GM21390 (cell line): ENCODE data around the gene SDCCAG8.

Experiments used
- ATAC-seq: cut with Tn5 transposase; IDR thresholded peaks from one replicate; pipeline ENCODE4 v1.9.1; 2021; ENCODE audit not compliant: unreplicated experiment

SDCCAG8 gene

GRCh38 chr1:243254233-243254926, 1.5 kb upstream of the SDCCAG8 start:
- peak; percentile 17 for ATAC-seq

DNA sequence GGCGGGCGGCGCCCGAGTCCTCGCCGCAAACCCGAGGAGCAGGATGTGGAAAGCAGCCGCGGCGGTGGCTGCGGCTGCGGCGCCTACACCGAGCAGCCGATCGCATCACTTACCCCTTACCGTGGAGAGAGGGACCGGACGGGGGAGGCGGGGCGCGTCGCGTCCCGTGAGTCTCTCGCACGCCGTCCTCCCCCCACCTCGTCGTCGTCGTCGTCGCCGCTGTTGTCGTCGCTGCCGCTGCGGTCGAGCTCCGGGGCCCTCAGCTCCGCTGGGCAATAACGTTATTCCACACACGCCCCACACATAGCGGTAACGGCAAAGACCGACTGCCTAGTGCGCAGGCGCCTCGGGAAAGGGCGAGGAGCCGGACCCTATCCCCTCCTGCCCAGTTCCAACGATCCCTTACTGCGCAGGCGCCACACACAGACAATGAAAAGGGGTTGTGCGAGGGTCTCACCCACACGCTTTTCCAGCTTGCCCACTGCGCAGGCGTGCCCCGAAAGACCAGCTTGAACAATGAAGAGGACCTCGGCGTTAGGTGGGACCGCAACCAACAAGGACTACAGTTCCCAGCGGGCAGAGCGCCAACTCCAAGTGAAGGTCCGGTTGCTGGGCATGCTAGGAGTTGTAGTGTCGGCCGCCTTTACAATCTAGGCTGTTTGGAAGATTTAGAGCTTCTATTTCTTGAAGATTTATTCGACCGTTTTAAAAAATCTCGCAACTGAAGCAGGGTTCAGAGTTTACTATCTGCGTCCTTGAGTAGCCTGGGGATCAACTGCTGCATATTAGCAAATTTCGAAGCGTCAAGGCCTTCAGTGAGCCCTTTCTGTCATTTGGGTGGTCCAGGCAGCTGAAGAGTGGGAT, 682 bp upstream of the SDCCAG8 start, which contains the start of gene CEP170:
Gene CEP170, minus strand, starts transcription at position 355 of the 864 bp plus-strand sequence. CDS start 30,001 bp downstream, outside the sequence.
- ATAC-seq = peak; percentile 45

DNA sequence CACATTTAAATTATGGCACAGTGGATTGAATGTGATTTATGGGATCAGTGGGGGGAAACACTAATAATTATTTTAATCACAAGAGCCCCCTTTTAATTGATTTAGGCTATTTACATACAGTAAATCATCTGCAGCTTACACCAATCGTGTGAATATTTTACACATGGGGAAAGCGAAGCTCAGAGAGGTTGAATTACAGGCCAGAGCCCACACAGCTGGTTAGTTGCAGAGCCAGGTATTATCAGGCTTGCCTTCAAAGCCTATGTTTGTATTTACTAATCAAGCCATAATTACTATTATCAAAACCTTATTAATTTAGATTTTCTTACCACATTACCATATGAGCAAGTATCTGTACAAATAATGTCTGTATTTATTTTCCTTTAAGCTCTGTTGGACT, 749 bp downstream of the SDCCAG8 start:
- no peak for ATAC-seq

GRCh38 chr1:243257189-243257588, 1.3 kb downstream of the SDCCAG8 start:
- ATAC-seq = no peak

- no peak for ATAC-seq
Observed at GRCh38 chr1:243258731-243259130, 2.9 kb downstream of the SDCCAG8 start.

DNA sequence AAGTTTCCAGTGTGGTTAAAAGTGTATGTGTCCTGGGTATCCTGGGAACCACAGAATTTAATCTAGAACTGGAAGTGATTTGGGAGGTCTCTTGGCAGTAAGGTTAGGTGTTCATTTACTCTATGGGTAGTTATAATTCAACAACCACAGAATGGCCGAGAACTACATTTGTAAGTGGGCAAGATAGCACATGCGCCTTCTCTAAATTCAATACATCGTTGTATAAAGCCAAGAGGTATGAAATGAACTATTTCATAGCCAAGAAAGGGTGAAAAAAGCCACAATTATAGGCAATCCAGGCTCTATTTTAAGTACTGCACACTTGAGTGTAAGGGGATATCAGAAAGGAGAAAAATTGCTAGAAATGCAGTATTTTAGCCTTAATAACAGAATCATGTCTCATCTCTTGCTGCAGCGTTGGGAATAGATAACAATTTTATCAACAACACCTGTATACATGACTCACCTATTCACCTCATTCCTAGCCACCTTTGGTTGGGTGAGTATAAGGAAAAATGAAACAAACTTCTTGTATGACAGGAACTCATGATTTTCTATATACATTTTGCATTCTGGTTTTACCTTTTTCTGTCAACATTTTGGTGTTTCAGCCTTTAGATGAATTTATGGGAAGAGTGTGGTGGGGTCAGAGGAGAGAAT, 4.5 kb downstream of the SDCCAG8 start:
- no peak for ATAC-seq

GRCh38 chr1:243261390-243261789, 5.5 kb downstream of the SDCCAG8 start:
- ATAC-seq = no peak

- ATAC-seq = peak; percentile 47
Observed at GRCh38 chr1:243264717-243265116, 8.9 kb downstream of the SDCCAG8 start.

- no peak for ATAC-seq
Observed at GRCh38 chr1:243266231-243266630, 10.4 kb downstream of the SDCCAG8 start.

- ATAC-seq = no peak
Observed at GRCh38 chr1:243267471-243267880, 11.6 kb downstream of the SDCCAG8 start.

- no peak for ATAC-seq
Observed at GRCh38 chr1:243267914-243268653, 12.2 kb downstream of the SDCCAG8 start.

DNA sequence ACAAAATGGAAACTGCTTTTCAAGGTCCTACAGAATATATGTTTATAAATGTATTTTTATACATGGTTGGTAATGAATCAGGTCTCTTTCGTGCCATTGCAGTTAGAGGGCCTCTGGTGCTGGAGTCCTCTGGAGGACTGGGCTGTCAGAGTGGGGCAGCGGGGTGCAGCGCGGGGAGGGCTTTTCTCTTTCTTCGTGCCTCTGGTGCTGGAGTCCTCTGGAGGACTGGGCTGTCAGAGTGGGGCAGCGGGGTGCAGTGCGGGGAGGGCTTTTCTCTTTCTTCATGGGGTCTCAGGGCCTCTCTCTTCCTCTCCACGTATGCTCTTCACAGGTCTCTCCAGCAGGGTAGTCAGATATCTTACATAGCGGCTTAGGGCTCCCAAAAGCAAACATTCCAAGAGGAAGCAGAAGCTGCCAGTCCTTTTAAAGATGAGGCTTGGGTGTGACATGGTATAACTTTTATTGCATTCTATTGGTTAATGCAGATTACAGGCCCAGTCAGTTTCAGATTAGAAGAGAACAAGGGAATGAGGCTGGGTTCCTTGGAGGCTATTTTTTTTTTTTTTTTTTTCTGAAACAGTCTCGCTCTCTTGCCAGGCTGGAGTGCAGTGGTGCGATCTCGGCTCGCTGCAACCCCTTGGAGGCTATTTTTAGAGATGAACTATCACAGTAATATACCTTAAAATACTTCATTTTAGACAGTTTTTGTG, 13.1 kb downstream of the SDCCAG8 start:
- no peak for ATAC-seq

DNA sequence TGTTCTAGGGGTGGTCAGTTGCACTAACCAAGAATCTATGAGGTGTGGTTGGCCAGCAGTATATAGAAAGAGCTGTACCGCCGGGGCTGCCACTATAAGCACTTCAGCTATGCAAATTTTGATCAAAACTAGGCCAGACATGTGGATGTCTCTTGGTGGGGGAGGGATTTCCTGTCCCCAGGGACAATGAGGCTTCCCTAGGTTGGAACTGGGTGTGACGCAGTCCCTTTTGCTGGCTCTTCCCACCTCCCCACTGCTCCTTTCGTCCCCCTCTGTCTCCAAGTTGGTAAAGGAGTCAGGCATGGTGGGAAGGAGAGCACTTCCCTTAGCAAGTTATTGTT, 13.6 kb downstream of the SDCCAG8 start:
- ATAC-seq = peak; percentile 62

GRCh38 chr1:243270097-243270864, 14.4 kb downstream of the SDCCAG8 start:
- ATAC-seq = no peak

DNA sequence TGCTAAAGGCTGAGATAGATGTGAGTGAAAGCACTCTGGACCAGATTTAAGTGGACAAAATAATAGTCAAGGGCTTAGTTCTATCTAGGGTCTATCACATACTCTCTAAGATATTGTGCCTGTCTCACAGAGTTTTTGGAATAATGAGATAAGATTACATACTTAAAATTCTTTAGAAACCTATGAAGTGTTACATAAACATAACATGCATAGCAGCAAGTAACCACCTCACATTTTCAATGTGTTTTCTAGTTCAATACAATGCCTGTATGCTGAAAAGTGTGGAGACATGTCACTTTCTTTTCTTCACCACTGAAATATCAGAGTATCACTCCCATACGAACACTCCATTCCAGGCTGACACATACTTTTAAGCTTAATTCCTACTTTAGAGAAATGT, 16.2 kb downstream of the SDCCAG8 start:
- no peak for ATAC-seq

DNA sequence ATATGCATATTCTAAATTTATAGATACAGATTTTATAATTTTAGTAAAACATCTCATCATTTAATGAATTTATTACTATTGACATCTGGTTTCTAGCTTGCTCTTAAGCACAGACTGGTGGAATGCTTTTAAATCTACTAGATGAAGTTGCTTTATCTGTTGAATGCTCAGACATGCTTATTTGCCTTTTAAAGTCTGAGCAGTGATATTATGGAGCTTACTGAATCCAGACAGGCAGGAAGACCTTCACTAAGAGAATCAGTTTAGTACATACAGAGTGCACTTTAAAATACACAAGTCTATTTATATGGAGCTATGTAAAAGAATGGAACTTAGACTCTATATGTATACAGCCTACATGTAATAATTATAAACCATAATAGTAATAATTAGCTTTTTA, 16.6 kb downstream of the SDCCAG8 start:
- no peak for ATAC-seq

- no peak for ATAC-seq
Observed at GRCh38 chr1:243273506-243273905, 17.7 kb downstream of the SDCCAG8 start.

DNA sequence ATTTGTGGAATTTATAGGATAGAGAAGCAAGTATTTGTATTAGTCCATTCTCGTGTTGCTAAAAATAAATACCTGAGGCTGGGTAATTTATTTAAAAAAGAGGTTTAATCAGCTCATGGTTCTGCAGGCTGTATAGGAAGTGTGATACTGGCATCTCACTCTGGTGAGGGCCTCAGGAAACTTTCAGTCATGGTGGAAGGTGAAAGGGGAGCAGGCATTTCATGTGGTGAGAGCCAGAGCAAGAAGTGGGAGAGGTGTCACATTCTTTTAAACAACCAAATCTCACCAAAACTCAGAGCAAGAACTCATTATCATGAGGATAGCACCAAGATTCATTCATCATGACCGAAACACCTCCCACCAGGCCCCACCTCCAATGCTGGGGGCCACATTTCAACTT, 18.1 kb downstream of the SDCCAG8 start:
- no peak for ATAC-seq

DNA sequence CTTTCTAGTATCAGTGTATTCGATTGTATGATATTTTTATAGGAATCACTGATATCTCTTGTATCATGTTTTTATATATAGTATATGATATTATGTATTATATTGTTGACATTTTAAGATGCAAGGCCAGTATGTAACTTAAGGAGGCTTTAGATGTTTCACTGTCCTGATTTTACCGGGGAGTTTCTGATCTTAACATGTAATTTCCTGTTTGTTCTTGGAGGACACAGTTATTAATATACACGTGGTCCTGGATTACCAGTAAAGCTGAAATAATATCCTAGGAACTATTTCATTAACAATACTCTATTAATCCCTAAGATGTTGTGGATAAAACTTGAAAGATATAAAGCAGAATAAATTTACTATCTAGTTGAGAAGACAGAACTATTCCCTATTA, 19.5 kb downstream of the SDCCAG8 start:
- no peak for ATAC-seq
